Measurements from ENCODE around the gene CWC27.

- TF ChIP-seq GATA2 (IDR thresholded peaks at IDR 0.05; ENCODE audit: low read depth, low read length), result no peak
- TF ChIP-seq GATA3 (IDR thresholded peaks at IDR 0.05; ENCODE audit: low read depth, low read length), result no peak
These were observed 103.3 kb downstream of the CWC27 start for GRCh38 chr5:64872044-64872443.

Measured in SH-SY5Y (cell line).